Stimulated activated CD4-positive, alpha-beta T cell treated with anti-CD3 and anti-CD28 coated beads, Interleukin-1b, Interleukin-23, amount 100 ng/mL, for 24 hours (primary cell): ENCODE results near the gene MARK2.

Experiments
- DNase-seq, 4 experiments: peaks; one replicate each; pipeline ENCODE4 v3.0.0-alpha.2; 2020; ENCODE audit warnings: low read depth in 4 of 4, low spot score in 1 of 4

MARK2 gene

DNA sequence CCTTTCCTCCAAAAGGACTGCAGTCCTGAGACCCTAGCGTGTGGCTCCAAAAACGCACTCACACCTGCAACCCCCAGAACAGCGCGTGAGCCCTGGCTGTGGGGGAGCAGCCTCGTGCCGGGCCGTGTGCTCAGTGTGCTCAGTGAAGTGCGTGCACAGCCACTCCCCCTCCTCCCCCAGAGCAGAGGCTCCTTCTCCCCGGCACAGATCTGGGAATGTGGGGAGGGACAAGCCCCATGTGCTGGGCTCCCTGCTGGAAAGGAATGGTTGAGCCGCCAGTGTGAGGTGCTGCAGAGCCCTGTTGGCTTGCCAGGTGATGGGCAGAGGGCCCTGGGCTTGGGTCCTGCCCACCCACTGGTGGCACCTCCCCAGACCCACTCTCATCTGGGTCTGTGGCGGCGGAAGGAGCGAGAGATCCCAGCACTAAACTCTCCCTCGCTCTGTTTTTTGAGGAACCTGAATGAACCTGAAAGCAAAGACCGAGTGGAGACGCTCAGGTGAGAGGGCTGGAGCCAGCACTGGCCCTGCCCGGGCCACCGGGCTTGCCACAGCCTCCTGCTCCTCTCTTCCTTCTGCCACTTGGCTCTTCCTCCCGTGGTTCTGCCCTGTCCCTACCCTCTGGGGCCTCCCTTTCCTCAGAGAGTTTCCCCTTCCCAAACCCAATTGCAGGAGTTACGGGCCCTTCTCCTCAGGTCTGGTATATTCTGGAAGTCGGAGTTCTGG, 69.1 kb downstream of the MARK2 start:
- no peak for DNase-seq

DNA sequence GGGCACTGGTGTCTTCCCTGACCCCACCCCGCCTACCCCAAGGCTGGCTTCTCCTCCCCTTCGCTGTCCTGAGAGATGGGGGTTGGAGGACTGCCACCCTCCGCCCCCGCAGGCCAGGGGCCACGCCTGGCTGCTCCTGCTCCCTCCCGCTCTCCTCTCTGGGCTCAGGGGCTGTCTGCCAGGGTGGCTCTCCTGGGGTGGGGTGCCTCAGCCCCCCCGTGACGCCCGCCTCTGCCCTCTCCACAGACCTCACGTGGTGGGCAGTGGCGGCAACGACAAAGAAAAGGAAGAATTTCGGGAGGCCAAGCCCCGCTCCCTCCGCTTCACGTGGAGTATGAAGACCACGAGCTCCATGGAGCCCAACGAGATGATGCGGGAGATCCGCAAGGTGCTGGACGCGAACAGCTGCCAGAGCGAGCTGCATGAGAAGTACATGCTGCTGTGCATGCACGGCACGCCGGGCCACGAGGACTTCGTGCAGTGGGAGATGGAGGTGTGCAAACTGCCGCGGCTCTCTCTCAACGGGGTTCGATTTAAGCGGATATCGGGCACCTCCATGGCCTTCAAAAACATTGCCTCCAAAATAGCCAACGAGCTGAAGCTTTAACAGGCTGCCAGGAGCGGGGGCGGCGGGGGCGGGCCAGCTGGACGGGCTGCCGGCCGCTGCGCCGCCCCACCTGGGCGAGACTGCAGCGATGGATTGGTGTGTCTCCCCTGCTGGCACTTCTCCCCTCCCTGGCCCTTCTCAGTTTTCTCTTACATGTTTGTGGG, 69.9 kb downstream of the MARK2 start:
- DNase-seq = no peak

DNA sequence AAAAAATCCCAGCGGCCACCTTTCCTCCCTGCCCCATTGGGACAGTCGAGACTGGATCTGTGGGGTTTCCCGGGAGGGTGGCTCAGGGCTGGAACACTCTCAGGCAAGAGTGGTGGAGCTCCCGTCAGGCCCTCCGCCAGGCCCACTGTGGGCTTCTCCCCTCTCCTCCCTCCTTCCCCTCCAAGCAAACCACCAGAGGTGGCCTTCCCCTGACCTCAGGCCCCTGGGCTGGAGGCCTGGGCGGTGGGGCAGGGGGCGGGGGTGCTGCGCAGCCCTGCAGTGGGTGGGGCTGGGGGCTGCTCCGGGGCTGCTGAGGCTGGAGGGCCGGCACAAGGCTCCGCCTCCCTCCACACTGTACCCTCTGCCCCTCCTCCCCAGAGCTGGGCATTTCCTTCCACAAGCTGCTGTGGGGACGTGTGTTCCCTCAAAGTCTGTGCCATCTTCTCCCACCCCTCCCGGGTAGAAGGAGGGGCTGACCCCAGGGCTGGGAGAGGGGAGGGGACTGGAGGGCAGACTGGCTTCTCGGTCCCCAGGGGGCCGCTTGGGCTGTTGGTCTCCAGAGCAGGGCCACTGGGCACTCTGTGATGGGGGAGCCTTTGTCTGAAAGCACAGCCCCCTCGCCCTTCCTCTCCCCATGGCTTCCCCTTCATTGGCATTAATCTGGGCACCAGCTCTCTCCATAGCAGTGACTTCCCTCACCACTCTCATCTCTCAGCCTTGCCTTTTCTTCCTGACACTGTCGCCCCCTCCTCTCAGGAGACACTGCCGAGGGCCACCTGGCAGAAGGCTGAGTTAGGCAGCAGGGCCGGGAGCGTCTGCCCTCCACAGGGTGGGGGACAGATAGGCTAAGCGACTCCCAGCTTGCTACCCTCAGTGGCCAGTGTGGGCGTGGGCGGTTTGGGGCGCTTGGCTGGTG, 70.9 kb downstream of the MARK2 start:
- DNase-seq = no peak

DNA sequence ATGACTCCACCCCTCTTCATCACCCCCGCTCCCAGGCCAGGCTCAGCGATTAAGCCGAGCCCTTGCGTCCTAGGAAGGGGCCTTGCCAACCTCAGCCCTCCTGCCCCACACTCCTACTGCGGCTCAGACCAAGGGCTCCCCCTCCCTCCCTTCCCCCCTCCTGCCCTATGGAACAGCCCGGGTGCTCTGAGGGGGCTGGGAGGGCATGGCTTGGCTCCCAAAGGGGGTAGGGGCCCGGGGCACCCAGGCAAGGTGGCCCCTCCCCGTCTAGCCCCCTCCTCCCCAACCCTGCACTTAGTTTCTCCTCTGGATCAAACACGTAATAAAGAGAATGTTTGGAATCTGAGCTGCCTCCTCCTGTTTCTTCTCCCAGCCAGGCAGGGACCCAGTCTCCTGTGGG, 71.8 kb downstream of the MARK2 start:
- DNase-seq = no peak

DNA sequence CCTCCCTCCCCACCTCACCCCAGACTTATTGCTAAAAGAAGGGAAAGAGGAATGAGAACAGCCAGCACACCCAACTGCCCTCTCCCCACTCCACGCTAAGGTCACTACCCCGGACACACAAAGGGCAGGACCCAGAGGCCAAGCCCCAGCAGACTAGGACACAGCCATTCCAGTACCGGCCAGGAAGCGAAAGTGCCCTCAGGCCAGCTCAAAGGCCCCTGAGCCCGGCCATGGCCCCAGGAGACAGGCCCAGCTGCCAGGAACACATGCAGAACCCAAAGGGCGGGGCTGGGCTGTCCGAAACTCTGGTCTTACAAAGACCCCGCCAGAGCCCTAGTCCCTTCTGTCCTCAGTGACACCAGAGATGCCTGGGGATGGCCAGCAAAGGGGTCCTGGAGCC, 72.5 kb downstream of the MARK2 start:
- no peak for DNase-seq

DNA sequence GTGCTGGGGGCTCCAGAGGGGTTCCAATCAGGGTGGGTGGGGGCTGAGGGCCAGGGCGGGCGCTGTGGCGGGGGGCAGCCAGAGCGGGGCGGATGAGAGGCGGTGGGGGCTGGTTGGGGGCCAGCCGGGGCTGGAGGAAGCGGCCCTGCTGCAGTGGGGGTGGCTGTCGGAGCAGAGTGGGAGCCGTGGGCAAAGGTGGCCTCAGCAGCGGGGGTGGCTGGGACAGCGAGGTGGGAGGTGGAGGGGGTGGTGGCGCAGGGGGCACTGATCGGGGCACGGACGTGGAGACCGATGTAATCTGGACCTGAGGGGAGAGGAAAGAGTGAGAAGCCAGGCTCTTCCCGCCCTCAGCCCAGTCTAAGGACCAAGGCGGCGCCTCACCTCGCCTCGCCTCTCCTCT, 73.0 kb downstream of the MARK2 start:
- no peak for DNase-seq

DNA sequence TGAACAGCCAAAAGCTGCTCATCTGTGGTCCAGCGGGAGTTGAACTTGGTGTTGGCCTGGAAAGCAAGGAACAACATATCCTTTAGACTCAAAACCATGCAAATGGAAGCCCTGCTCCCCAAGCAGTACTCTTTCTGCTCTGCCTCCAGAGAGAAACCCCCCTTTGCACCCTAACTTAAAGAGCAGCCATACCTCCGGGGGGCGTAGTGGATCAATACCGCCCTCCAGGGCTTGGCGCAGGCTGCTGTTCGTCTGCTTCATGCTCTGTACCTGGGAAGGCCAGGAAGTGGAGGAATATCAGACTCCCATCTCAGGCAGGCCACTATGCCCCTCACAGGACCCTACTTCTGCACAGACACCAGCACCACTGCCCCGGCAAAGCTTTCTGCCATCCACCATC, 73.8 kb downstream of the MARK2 start:
- no peak for DNase-seq

DNA sequence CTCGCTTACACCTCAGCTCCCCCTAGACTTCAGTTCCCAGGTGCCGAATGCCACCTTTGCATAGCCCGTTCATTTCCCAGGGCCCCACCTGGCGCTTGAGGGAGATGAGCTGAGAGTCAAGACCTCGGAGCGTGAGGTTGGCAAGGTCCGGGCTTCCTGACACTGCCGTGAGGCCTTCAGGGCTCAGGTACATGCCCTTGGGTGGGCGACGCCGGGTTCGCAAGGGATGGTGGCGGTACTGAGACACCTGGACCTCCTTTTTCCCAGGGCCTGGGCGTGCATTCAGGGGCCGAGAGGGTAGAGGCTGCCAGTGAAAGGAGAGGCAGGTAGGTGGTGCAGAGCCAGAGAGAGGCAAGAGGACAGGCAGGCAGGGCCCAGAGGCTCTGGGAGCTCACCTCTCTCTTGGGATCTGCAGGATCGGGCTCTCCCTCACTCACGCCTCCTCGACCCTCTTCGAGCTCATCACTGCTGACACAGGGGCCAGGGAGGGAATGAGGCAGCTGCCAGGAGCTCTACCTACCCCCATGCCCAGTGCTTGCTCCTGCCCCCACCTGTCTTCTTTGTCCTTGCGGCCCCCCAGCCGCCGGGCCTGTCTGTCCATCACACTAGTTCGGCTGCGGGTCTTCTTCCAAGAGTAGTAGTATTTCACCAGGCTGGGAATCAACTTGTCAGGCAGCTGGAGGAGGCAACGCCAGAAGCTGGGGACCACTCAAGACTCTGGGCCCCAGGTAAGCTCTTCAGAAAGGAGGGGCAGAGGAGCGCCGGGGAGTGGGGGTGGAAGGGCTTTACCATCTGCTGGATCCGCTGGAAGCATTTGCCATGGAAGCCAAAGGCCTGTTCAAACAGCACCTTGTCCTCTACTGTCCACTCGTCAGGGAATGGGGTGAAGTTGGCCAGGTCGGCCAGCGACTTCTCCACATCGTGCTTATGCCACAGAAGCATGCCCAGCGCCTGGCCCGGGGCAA, 75.2 kb downstream of the MARK2 start:
- DNase-seq = no peak

DNA sequence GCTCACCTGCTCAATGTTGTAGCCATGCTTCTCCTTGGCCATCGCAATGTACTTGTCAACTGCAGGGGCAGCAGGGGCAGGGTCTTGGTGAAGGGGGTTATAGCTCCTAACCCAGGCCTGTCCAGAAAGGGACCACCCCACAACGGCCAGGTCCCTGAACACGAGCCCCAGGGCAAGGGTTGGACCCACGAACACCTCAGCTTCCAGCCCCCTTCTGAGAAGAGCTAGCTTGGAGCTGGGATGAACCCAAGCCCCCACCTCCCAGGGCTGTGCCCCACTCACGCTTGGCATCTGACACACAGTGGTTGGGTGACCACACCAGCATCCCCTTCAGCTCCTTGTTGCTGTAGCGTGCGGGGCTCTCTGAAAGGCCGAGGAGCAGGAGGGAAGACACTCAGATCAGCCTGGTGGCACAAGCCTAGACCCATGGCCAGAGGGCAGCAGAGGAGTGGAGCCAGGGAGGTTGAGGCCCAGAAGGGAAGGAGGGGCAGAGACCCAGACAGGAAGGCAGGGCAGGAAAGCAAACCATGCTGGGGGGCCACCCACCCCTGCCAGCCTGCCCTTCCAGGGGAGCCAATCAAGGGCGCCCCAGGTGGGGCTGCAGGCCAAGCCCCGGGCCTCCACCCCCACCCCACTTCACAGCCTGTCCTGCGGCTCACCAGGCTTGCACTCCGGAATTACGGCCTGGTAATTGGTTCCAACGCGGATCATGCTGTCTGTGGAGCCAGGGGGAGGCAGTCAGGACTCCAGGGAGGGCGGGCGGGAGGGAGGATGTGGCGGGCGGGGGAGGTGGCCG, 76.2 kb downstream of the MARK2 start:
- no peak for DNase-seq

DNA sequence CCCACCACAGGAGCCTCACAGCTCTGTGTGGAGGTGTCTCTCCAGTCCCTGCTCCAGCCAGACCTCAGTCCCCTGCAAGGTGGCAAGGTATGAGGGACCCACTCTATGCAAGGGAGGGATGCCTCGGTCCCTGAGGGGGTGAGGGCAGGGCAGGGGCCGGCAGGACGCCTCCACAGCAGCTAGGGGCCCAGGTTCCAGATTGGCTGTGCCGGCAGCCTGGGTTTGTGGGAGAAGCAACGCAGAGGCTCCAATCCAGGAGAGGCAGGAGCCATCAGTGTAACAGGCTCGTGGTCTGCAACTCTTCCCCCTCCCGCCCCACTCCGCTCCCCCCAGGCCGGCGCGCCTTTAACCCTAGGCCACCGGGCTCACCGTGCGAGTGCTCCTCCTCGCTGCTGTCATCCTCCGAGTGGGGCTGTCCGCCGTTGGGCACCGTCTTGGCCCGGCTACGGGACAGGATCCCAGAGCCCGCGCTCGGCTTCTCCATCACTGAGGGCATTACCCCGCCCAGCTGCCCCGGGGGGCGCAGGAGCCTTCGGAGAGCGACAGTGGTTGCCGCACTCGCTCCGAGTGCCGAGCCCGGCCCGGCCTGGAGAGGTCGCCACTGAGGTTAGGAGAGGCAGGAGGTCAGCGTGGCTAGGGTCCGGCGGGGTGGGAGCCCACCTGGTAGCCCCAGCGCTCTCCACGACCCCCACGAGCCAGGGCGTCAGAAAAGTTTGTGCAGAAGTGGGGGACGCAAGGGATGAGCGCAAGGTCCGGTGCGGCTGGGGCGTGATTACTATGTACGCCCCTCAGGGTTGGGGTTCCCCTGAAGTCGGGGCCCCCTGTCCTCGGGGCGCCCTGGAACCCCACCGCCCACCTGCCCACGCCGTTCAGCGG, 77.3 kb downstream of the MARK2 start:
- no peak for DNase-seq

DNA sequence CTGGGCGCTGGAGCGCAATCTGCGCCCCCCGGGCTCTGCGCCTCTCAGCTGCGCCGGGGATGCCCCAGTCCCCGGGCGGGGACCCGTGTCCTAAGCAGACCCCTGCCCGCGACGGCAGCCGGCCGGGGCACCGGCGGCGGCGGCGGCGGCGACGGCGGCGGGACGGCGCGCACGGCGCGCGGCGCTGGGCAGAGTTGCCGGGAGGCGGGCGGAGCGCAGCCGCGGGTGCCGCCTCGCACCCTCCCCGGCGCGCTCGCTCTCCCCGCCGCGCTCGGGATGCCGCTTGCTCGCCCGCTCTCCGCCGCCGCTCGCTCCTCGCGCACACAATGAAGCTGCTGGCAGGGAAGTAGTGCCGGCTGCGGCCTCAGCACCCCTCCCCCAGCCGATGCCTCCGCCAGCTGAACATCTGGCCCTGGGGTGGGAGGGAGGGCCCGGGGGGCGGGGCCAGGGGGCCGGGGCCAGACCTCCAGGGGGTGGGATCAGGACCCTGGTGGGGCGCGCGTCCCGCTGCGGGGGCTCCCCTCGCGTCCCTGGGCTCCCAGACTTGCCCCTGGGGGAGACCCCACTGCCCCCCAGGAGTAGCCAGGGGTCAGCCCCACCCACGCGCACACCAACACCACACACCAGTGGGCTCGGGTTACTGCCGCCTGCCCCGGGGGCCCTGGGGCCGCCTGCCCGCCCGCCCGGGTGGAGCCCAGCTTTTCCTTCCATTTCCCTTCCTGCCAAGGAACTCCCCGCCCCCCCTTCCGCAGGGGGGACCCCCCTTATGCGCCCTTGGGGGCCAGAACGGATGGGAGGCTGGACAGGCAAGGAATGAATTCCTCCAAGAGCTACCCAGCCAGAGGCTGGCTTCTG, 78.2 kb downstream of the MARK2 start, which contains the start of gene RCOR2:
Gene RCOR2 (minus strand): TSS at position 328 of the 855 bp plus-strand sequence. CDS start 708 bp downstream, outside the sequence.
- DNase-seq = peak in 3 of 4 experiments; percentile 34 to 63 (median 49)

DNA sequence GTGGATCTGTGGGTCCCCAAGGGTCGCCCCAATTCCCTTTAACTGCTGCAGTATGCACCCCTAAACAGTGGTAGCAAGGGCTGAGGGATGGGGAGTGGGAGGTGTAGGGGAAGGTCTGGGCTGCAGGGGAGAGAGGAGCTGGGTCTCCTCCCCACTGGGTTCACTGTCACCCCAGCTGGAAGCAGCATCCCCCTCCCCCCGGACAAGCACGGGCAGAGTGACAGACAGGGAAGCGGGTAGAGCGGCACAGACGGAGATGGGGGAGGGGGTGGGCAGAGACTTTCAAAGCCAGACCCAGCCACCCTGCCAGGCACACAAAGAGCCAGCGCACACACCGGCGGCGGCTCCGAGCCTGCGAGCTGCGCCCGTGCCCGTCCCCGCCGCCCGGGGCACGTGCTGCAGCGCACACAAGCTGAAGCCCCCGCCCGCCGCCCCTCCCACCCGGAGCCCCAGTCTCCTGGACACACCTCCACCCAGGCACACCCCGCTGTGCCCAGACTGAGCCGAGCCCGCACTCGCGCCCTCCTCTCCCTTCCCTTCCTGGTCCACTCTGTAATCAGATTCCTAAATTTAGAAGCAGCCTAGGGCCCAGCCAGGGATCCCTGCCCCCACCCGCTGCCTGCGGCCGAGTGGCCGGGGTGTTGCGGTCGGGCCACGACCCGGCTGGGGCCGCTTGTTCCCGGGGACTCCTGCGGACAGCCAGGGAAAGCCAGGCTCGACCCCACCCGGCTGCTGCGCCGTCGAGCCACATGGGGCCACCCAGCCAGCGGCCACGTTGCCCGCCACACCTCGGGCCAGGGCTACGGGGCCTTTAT, 79.0 kb downstream of the MARK2 start:
- no peak for DNase-seq

DNA sequence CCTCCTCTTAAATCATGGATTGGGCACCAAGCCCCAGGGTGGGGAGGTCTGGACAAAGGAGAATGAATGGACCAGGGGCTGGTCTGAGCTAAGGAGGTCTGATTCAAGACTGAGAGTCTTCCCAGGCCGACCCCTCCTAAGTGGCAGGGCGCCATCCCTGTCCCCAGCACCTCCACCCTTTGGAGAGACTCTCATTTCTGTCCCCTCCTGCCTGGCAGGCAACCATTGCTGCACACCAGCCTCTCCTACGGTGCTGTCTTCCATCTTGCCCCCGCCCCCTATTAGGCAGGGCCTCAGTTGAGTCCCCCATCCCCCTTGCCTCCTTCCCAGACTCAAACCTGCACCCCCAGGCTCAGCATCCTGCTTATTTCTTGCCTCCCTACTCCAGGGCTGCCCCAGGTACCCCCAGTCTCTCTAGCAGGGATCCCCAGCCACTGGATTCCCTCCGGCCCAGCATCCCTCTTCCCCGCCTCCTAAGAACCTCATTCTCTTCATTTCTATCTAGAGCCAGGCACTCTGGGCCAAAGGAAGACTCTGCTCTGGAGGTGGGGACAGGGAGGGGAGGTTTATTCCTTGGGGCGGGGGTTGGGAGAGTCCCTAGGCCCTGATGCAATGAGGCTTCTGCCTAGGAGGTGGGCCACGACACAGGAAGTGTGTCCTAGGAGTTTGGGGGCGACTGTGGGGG, 79.7 kb downstream of the MARK2 start:
- no peak for DNase-seq

DNA sequence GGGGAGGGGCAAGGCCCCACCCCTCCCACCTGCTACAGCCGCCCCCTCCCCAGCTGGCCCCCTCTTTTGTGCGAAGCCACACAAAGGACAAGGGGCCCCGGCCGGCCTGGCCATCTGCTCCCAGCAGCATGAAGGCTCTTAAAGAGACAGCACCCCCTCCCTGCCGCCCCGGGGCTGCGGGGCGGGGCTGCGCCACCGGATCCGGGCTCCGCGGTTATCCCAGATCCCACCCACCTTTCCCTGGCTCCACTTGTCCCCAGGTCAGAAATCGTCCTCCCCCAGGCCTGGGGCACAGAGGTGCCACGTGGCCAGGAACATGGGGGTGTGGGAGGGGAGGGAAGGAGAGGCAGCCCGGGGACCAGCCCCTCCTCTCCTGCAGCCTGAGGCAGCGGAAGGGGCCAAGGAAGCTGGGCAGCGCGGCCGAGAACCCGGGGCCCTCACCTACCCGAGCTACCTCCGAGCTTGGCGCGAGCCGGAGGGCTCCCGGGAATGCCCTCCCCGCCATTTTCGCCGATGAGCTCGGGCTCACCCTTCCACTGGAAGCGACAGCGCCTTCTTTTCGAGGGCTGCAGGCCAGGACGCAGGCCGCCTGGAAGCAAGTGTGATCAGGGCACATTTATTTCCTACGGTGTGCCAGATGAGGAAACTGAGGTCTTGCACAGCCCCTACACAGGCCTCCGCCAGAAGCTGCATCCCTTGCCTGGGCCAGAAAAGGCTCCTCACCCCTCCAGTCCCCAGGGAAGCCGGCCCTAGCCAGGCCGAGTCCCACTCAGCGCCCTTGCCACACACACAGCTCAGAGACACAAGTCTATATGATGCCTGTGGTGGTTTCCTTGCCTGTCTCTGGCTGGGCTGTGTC, 80.6 kb downstream of the MARK2 start:
- DNase-seq = no peak
